VCaP (cell line): Measurements from ENCODE around the gene CRB1.

Source experiments
- H3K27ac ChIP-seq: fragments of 450-650 bp; 2 replicates; pipeline ENCODE4 v1.5.1; 2017
- CTCF ChIP-seq: fragments of 450-650 bp; conservative IDR thresholded peaks from 2 replicates; pipeline ENCODE4 v1.5.1; 2017; ENCODE audit warnings: mild to moderate bottlenecking, moderate library complexity

The CRB1 gene

GRCh38 chr1:197269053-197269452, 1.0 kb downstream of the CRB1 start:
- no peak overlapping the region for H3K27ac ChIP-seq
- no peak for TF ChIP-seq CTCF

GRCh38 chr1:197272791-197273190, 4.7 kb downstream of the CRB1 start:
- no peak for TF ChIP-seq CTCF
- H3K27ac ChIP-seq = no peak overlapping the region

- no peak for TF ChIP-seq CTCF
- H3K27ac ChIP-seq = no peak overlapping the region
Observed at GRCh38 chr1:197277166-197277565, 9.1 kb downstream of the CRB1 start.

GRCh38 chr1:197284325-197284724, 16.3 kb downstream of the CRB1 start:
- no peak for TF ChIP-seq CTCF
- no peak overlapping the region for H3K27ac ChIP-seq

- TF ChIP-seq CTCF = no peak
- H3K27ac ChIP-seq = peak overlapping the region; percentile 55
Observed at GRCh38 chr1:197284966-197285365, 16.9 kb downstream of the CRB1 start.

- peak overlapping the region; percentile 55 for H3K27ac ChIP-seq
- TF ChIP-seq CTCF = no peak
Observed at GRCh38 chr1:197285526-197286205, 17.6 kb downstream of the CRB1 start.

GRCh38 chr1:197286634-197287033, 18.6 kb downstream of the CRB1 start:
- H3K27ac ChIP-seq = no peak overlapping the region
- no peak for TF ChIP-seq CTCF
